Adrenal gland (tissue), 5 donors: Measurements from ENCODE around the gene FCMR.

Experiments
- POLR2A ChIP-seq, 2 donors: fragments of 450-650 bp; IDR thresholded peaks; one replicate each; pipeline ENCODE4 v1.6.1; 2017; ENCODE audit warnings: antibody characterized with exemption in 2 of 2, mild to moderate bottlenecking in 2 of 2, moderate library complexity in 1 of 2
- TF ChIP-seq, protein P1 (sequence below), 6 experiments: fragments of 450-650 bp in 4 of 6; fragments of 200-600 bp in 2 of 6; sonication (generic) in 1 of 6; IDR thresholded peaks; 1 replicate in 5 of 6; 2 replicates in 1 of 6; pipeline versions ENCODE4 v1.5.1 to v1.8.0; 2016 to 2021; ENCODE audit warnings: antibody characterized with exemption in 6 of 6, mild to moderate bottlenecking in 2 of 6, moderate library complexity in 1 of 6
- donor health status: DM: no; HTN: no; CAD: no.

DNA sequence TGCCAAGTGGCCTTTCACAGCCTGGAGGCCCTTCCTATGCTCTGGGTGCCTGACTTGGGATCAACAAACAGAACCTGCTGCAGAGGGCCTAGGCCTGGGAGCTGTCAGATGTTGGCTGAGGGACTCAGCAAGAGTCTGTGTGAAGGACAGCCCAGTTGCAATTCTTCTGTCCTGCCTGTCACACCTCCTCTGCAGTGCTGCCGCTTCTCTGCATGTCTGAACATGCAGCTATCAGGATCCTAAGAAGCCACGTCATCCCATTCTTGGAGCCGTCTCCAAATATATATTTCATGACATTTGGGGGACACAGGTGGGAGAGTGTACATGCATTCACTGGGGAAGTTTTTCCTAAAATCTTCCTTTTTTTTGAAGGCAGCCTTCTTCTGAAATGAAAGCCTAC lies 39.9 kb upstream of the FCMR start:
- TF ChIP-seq, protein P1, sequence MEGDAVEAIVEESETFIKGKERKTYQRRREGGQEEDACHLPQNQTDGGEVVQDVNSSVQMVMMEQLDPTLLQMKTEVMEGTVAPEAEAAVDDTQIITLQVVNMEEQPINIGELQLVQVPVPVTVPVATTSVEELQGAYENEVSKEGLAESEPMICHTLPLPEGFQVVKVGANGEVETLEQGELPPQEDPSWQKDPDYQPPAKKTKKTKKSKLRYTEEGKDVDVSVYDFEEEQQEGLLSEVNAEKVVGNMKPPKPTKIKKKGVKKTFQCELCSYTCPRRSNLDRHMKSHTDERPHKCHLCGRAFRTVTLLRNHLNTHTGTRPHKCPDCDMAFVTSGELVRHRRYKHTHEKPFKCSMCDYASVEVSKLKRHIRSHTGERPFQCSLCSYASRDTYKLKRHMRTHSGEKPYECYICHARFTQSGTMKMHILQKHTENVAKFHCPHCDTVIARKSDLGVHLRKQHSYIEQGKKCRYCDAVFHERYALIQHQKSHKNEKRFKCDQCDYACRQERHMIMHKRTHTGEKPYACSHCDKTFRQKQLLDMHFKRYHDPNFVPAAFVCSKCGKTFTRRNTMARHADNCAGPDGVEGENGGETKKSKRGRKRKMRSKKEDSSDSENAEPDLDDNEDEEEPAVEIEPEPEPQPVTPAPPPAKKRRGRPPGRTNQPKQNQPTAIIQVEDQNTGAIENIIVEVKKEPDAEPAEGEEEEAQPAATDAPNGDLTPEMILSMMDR (IDR thresholded peaks at IDR 0.05) = no peak
- TF ChIP-seq POLR2A (IDR thresholded peaks at IDR 0.05) = no peak
